GM23338 (cell line): ENCODE measurements around the gene KLHL41. TPM values are rescaled to one million over a fixed set of nuclear protein-coding genes. Genes with fewer than 3 reads are reported as not detected.
"Not testable (repeated sequence)": the region's sequence is repeated elsewhere in the genome, so short reads cannot be mapped to it uniquely, and the experiment has no call there.

Source experiments
- ATAC-seq: fragments of 200-7000 bp; cut with Tn5 transposase; 3 replicates; pipeline ENCODE4 v1.9.1; 2020
- DNase-seq: peaks from one replicate; pipeline ENCODE4 v3.0.0-alpha.2; 2015; ENCODE audit warnings: low spot score
- H2AFZ ChIP-seq: fragments of 200-600 bp; sonication (generic); 2 replicates; pipeline ENCODE4 v1.8.0; 2016; ENCODE audit warnings: antibody characterized with exemption, mild to moderate bottlenecking, moderate library complexity
- H3F3A ChIP-seq: fragments of 200-600 bp; sonication (generic); replicated peaks from 2 replicates; pipeline ENCODE4 v1.8.0; 2017; ENCODE audit warnings: antibody characterized with exemption, mixed run types, low read depth
- H3K27ac ChIP-seq: fragments of 200-600 bp; sonication (generic); 2 replicates; pipeline ENCODE4 v1.6.1; 2016; ENCODE audit warnings: low read depth
- H3K27me3 ChIP-seq: fragments of 200-600 bp; sonication (generic); 2 replicates; pipeline ENCODE4 v1.8.0; 2016; ENCODE audit warnings: mild to moderate bottlenecking, mixed run types, moderate library complexity; ENCODE audit not compliant: insufficient read depth
- H3K36me3 ChIP-seq: fragments of 200-600 bp; sonication (generic); 2 replicates; pipeline ENCODE4 v1.8.0; 2016; ENCODE audit warnings: mild to moderate bottlenecking; ENCODE audit not compliant: insufficient read depth
- H3K4me1 ChIP-seq: fragments of 200-600 bp; sonication (generic); 2 replicates; pipeline ENCODE4 v1.8.0; 2016; ENCODE audit warnings: mild to moderate bottlenecking, moderate library complexity; ENCODE audit not compliant: insufficient read depth
- H3K4me2 ChIP-seq: fragments of 200-600 bp; sonication (generic); 2 replicates; pipeline ENCODE4 v1.7.1; 2017; ENCODE audit warnings: mixed run types
- H3K4me3 ChIP-seq: fragments of 200-600 bp; sonication (generic); 2 replicates; pipeline ENCODE4 v1.6.1; 2016; ENCODE audit warnings: mixed run types
- H3K79me2 ChIP-seq: fragments of 200-600 bp; sonication (generic); replicated peaks from 2 replicates; pipeline ENCODE4 v1.8.0; 2017; ENCODE audit warnings: mild to moderate bottlenecking; ENCODE audit not compliant: insufficient read depth
- H3K9me2 ChIP-seq: fragments of 200-600 bp; sonication (generic); 2 replicates; pipeline ENCODE4 v1.8.0; 2017; ENCODE audit not compliant: insufficient read depth
- H4K20me1 ChIP-seq: fragments of 200-600 bp; sonication (generic); replicated peaks from 2 replicates; pipeline ENCODE4 v1.8.0; 2017; ENCODE audit warnings: mild to moderate bottlenecking; ENCODE audit not compliant: insufficient read depth
- H3K27ac Mint-ChIP-seq: 2 replicates; pipeline ENCODE4 v1.8.0; 2020; ENCODE audit warnings: inconsistent platforms, mild to moderate bottlenecking, moderate library complexity, mixed read lengths
- H3K27me3 Mint-ChIP-seq: 3 replicates; pipeline ENCODE4 v1.8.0; 2022; ENCODE audit warnings: low read depth, mild to moderate bottlenecking, moderate library complexity, mixed read lengths, inconsistent platforms; ENCODE audit not compliant: insufficient read depth, poor library complexity
- H3K36me3 Mint-ChIP-seq: 3 replicates; pipeline ENCODE4 v1.8.0; 2021; ENCODE audit warnings: low read depth, mild to moderate bottlenecking, inconsistent platforms, moderate library complexity, mixed read lengths
- H3K4me1 Mint-ChIP-seq: 3 replicates; pipeline ENCODE4 v1.8.0; 2020; ENCODE audit warnings: mild to moderate bottlenecking, inconsistent platforms, mixed read lengths
- H3K4me3 Mint-ChIP-seq: 3 replicates; pipeline ENCODE4 v1.8.0; 2021; ENCODE audit warnings: moderate library complexity, mild to moderate bottlenecking, inconsistent platforms, mixed read lengths
- H3K9me3 Mint-ChIP-seq: 3 replicates; pipeline ENCODE4 v1.8.0; 2020; ENCODE audit warnings: moderate library complexity, mild to moderate bottlenecking, inconsistent platforms, mixed read lengths
- CREB1 ChIP-seq: fragments of 250-450 bp; sonication (Bioruptor Pico); IDR thresholded peaks from 2 replicates; pipeline ENCODE4 v1.5.0; 2020; ENCODE audit warnings: low read depth, mild to moderate bottlenecking, moderate library complexity
- CTCF ChIP-seq, 2 experiments: fragments of 200-600 bp in 1 of 2; sonication (generic) in 1 of 2; conservative IDR thresholded peaks; 2 replicates each; pipeline versions ENCODE4 v1.5.1 to v1.6.1; 2016 to 2017; ENCODE audit warnings: antibody characterized with exemption in 2 of 2, low read depth in 2 of 2, mild to moderate bottlenecking in 2 of 2, moderate library complexity in 1 of 2
- EZH2phosphoT487 ChIP-seq: fragments of 200-600 bp; sonication (generic); IDR thresholded peaks from one replicate; pipeline ENCODE4 v1.8.1; 2018; ENCODE audit warnings: antibody characterized with exemption; ENCODE audit not compliant: unreplicated experiment
- POLR2AphosphoS5 ChIP-seq: IDR thresholded peaks from 2 replicates; pipeline ENCODE4 v1.6.1; 2016; ENCODE audit warnings: antibody characterized with exemption, low read depth
- STAT1 ChIP-seq: IDR thresholded peaks from one replicate; pipeline ENCODE4 v1.6.1; 2016; ENCODE audit warnings: antibody characterized with exemption; ENCODE audit not compliant: unreplicated experiment
- polyA plus RNA-seq: library from polyadenylated mRNA; unstranded; fragments of >200 nt; fragmentation: Nextera tagmentation; extraction: Ambion mirVana; gene quantifications from 2 replicates; pipeline ENCODE4 v1.2.1, GENCODE V29; 2016
- total RNA-seq: library from RNA; depleted of rRNA; stranded (reverse); fragments of >200 nt; shearing (Covaris generic); gene quantifications from 2 replicates; pipeline ENCODE4 v1.2.3, GENCODE V29; 2014
- TF ChIP-seq, protein P1 (sequence below): IDR thresholded peaks from one replicate; pipeline ENCODE4 v1.6.1; 2018; ENCODE audit warnings: antibody characterized with exemption; ENCODE audit not compliant: unreplicated experiment

The KLHL41 gene
- total and polyA plus RNA-seq, 2 experiments from 2014 or later: not detected

DNA sequence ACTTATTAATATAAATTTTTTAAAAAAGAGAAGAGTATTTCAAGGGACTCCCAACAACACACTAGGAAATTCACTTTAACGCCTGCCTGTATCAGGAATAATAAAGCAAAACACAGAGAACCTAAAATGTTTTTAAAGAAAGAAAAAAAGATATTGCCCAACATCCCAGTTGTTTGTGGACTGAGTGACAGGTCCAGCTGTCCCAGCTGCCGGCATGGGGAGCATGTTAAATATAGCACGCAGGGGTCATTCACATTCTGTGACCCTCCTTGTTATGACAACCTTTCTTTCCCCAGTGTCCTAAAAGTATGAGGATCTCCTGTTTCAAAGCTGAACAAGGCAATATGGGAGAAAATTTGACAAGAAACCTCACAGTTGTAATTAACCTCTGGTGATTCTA is 4.4 kb downstream of the KLHL41 start:
- Mint-ChIP-seq H3K4me1 (peaks cover 9% of the 10 kb centered on the region; the same call in 2 of the 3 replicates), H3K9me3 (no peaks in the 10 kb centered on the region), H3K36me3 (no peaks in the 10 kb centered on the region), H3K27ac (no peak overlapping the region), H3K27me3 (no peaks in the 10 kb centered on the region), H3K4me3 (no peak overlapping the region)
- H3K4me3 ChIP-seq: no peak overlapping the region
- H3K27me3 ChIP-seq: no peaks in the 10 kb centered on the region
- H3F3A ChIP-seq: no peaks in the 10 kb centered on the region
- TF ChIP-seq POLR2AphosphoS5 (no peak), CTCF (conservative IDR thresholded peaks at IDR 0.05; ENCODE audit: low read depth in 2 of 2) (no peak), CREB1 (CRISPR knock-in tag) (no peak), STAT1 (no peak), EZH2phosphoT487 (no peak)
- TF ChIP-seq, protein P1, sequence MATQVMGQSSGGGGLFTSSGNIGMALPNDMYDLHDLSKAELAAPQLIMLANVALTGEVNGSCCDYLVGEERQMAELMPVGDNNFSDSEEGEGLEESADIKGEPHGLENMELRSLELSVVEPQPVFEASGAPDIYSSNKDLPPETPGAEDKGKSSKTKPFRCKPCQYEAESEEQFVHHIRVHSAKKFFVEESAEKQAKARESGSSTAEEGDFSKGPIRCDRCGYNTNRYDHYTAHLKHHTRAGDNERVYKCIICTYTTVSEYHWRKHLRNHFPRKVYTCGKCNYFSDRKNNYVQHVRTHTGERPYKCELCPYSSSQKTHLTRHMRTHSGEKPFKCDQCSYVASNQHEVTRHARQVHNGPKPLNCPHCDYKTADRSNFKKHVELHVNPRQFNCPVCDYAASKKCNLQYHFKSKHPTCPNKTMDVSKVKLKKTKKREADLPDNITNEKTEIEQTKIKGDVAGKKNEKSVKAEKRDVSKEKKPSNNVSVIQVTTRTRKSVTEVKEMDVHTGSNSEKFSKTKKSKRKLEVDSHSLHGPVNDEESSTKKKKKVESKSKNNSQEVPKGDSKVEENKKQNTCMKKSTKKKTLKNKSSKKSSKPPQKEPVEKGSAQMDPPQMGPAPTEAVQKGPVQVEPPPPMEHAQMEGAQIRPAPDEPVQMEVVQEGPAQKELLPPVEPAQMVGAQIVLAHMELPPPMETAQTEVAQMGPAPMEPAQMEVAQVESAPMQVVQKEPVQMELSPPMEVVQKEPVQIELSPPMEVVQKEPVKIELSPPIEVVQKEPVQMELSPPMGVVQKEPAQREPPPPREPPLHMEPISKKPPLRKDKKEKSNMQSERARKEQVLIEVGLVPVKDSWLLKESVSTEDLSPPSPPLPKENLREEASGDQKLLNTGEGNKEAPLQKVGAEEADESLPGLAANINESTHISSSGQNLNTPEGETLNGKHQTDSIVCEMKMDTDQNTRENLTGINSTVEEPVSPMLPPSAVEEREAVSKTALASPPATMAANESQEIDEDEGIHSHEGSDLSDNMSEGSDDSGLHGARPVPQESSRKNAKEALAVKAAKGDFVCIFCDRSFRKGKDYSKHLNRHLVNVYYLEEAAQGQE: no peak
- DNase-seq (no peak), ATAC-seq (no peak)
- no peaks in the 10 kb centered on the region for H3K9me2 ChIP-seq
- no peak overlapping the region for H3K4me2 ChIP-seq
- H3K79me2 ChIP-seq: no peaks in the 10 kb centered on the region
- no peaks in the 10 kb centered on the region for H3K36me3 ChIP-seq
- H3K27ac ChIP-seq: no peak overlapping the region
- H2AFZ ChIP-seq: no peak overlapping the region
- H4K20me1 ChIP-seq: no peaks in the 10 kb centered on the region
- H3K4me1 ChIP-seq: no peaks in the 10 kb centered on the region

GRCh38 chr2:169514758-169515157 is 5.3 kb downstream of the KLHL41 start:
- H3K4me3 Mint-ChIP-seq, H3K79me2 ChIP-seq, H3K27me3 ChIP-seq, H3K27ac Mint-ChIP-seq, H3K27ac ChIP-seq, H2AFZ ChIP-seq, H3K36me3 Mint-ChIP-seq, H3K4me1 ChIP-seq, ATAC-seq, H3K27me3 Mint-ChIP-seq, H3K4me1 Mint-ChIP-seq, H3F3A ChIP-seq, H3K4me2 ChIP-seq, DNase-seq, H3K36me3 ChIP-seq, H3K9me2 ChIP-seq, H3K9me3 Mint-ChIP-seq, H4K20me1 ChIP-seq, H3K4me3 ChIP-seq: not testable (repeated sequence)

- not testable (repeated sequence) for H3K4me3 Mint-ChIP-seq, H3K9me2 ChIP-seq, DNase-seq, H2AFZ ChIP-seq, H3K4me2 ChIP-seq, H3K4me3 ChIP-seq, H3K27me3 ChIP-seq, H3K36me3 ChIP-seq, H3K79me2 ChIP-seq, H3K9me3 Mint-ChIP-seq, H3K27ac ChIP-seq, H3K27ac Mint-ChIP-seq, ATAC-seq, H3F3A ChIP-seq, H3K27me3 Mint-ChIP-seq, H3K4me1 ChIP-seq, H4K20me1 ChIP-seq, H3K36me3 Mint-ChIP-seq, H3K4me1 Mint-ChIP-seq
Observed at GRCh38 chr2:169516488-169516995, 7.0 kb downstream of the KLHL41 start.
